Activated T-helper 1 cell treated with anti-CD3 and anti-CD28 coated beads, Interleukin-12 subunit alpha, Interleukin-12 subunit beta, Interleukin-2, Interleukin-4 antibody, amounts not matched to agents 30 ng/mL and 10 ng/mL and 1 ng/mL, durations not matched to agents 14 hours and 24 hours and 36 hours (primary cell): ENCODE data around the gene AGAP1. TPM values are rescaled to one million over a fixed set of nuclear protein-coding genes. Genes with fewer than 3 reads are reported as not detected.

Experiments used
- DNase-seq: peaks from one replicate; pipeline ENCODE4 v3.0.0; 2021; ENCODE audit warnings: low spot score
- H3K27ac Mint-ChIP-seq: one replicate; pipeline ENCODE4 v1.8.0; 2021; ENCODE audit warnings: mild to moderate bottlenecking, mixed read lengths
- H3K27me3 Mint-ChIP-seq: one replicate; pipeline ENCODE4 v1.8.0; 2022; ENCODE audit warnings: mild to moderate bottlenecking, moderate library complexity, mixed read lengths; ENCODE audit not compliant: insufficient read depth
- H3K36me3 Mint-ChIP-seq: one replicate; pipeline ENCODE4 v1.8.0; 2021; ENCODE audit warnings: low read depth, mixed read lengths
- H3K4me1 Mint-ChIP-seq: one replicate; pipeline ENCODE4 v1.8.0; 2021; ENCODE audit warnings: low read depth, mixed read lengths
- H3K4me3 Mint-ChIP-seq: one replicate; pipeline ENCODE4 v1.8.0; 2021; ENCODE audit warnings: mild to moderate bottlenecking, moderate library complexity, mixed read lengths
- H3K9me3 Mint-ChIP-seq: one replicate; pipeline ENCODE4 v1.8.0; 2021; ENCODE audit warnings: mixed read lengths
- intact Hi-C: fragments of 100-400 bp; cut with micrococcal nuclease; formaldehyde crosslinking; loops from one replicate; pipeline ENCODE4 v1.15.1; 2024
- total RNA-seq: library from RNA; stranded (reverse); gene quantifications from 2 replicates; pipeline ENCODE4 v1.2.3, GENCODE V29; 2022

Gene AGAP1
- total RNA-seq, 1 donor from 2014 or later: 2.0 TPM

DNA sequence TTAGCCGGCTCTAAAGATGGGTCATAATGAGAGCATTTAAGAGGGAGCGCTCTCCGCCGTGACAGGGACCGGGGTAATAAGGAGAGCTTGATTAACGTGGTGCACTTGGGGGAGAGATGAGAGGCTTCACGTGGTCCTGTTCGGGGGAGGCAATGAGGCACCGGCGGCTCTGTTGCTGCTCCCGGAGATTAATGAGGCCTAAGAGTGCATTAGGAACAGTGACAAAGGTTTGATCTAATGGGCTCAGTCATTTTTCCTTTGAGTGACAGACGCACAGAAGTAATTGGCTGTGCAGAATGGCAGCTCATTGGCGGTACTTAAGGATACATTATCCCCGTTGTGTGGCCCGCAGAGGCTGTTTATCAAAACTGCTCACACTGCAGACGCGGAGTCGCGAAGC lies 423.7 kb downstream of the AGAP1 start:
- no peak for DNase-seq
- no peak overlapping the region for H3K4me3 Mint-ChIP-seq
- H3K36me3 Mint-ChIP-seq: no peaks in the 10 kb centered on the region
- H3K27ac Mint-ChIP-seq: no peak overlapping the region
- no peaks in the 10 kb centered on the region for H3K4me1 Mint-ChIP-seq
- peaks cover 3% of the 10 kb centered on the region for H3K27me3 Mint-ChIP-seq
- intact Hi-C loops: no loop called here
- no peaks in the 10 kb centered on the region for H3K9me3 Mint-ChIP-seq

- no peaks in the 10 kb centered on the region for H3K4me1 Mint-ChIP-seq
- no peaks in the 10 kb centered on the region for H3K36me3 Mint-ChIP-seq
- no peaks in the 10 kb centered on the region for H3K9me3 Mint-ChIP-seq
- intact Hi-C loops: no loop called here
- no peak for DNase-seq
- no peak overlapping the region for H3K27ac Mint-ChIP-seq
- no peak overlapping the region for H3K4me3 Mint-ChIP-seq
- peaks cover 3% of the 10 kb centered on the region for H3K27me3 Mint-ChIP-seq
Observed at GRCh38 chr2:235918876-235919275, 425.0 kb downstream of the AGAP1 start.

- intact Hi-C loops: no loop called here
- Mint-ChIP-seq H3K27ac (no peak overlapping the region), H3K27me3 (peaks cover 3% of the 10 kb centered on the region), H3K9me3 (no peaks in the 10 kb centered on the region), H3K4me3 (no peak overlapping the region), H3K36me3 (no peaks in the 10 kb centered on the region), H3K4me1 (no peaks in the 10 kb centered on the region)
- no peak for DNase-seq
Observed at GRCh38 chr2:235920216-235920865, 426.5 kb downstream of the AGAP1 start.

GRCh38 chr2:235921508-235922191 lies 427.8 kb downstream of the AGAP1 start:
- no peaks in the 10 kb centered on the region for H3K36me3 Mint-ChIP-seq
- H3K4me1 Mint-ChIP-seq: no peaks in the 10 kb centered on the region
- intact Hi-C loops: no loop called here
- no peak overlapping the region for H3K27ac Mint-ChIP-seq
- DNase-seq: no peak
- no peak overlapping the region for H3K4me3 Mint-ChIP-seq
- H3K9me3 Mint-ChIP-seq: no peaks in the 10 kb centered on the region
- peaks cover 3% of the 10 kb centered on the region for H3K27me3 Mint-ChIP-seq

DNA sequence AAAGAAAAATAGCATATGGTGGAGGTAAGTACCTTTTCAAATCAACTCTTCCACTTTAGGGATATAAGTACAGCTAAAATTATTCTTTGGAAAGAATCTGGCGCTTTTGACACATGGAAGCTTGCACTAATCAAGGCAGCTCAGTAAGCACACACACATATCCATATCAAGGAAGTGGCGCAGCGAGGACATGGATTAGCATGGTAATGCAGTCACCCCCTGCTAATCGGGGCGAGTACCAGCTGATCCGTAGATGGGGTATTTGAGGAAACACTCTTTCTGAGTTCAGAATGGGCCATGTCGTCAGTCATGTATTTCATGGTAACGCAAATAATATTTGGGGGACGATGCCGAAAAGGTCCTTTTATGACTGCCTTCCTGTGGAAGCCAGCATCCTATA lies 429.0 kb downstream of the AGAP1 start:
- H3K27me3 Mint-ChIP-seq: peaks cover 3% of the 10 kb centered on the region

GRCh38 chr2:235923859-235924674 lies 430.2 kb downstream of the AGAP1 start:
- intact Hi-C loops: no loop called here
- H3K27ac Mint-ChIP-seq: no peak overlapping the region
- no peak overlapping the region for H3K4me3 Mint-ChIP-seq
- no peak for DNase-seq
- no peaks in the 10 kb centered on the region for H3K9me3 Mint-ChIP-seq
- H3K4me1 Mint-ChIP-seq: no peaks in the 10 kb centered on the region
- no peaks in the 10 kb centered on the region for H3K36me3 Mint-ChIP-seq
- H3K27me3 Mint-ChIP-seq: peaks cover 3% of the 10 kb centered on the region

More for the DNA sequence above, 429.0 kb downstream of the AGAP1 start:
- Mint-ChIP-seq H3K27ac (no peak overlapping the region), H3K4me3 (no peak overlapping the region), H3K36me3 (no peaks in the 10 kb centered on the region), H3K4me1 (no peaks in the 10 kb centered on the region), H3K9me3 (no peaks in the 10 kb centered on the region)
- intact Hi-C loops: no loop called here
- DNase-seq: no peak

DNA sequence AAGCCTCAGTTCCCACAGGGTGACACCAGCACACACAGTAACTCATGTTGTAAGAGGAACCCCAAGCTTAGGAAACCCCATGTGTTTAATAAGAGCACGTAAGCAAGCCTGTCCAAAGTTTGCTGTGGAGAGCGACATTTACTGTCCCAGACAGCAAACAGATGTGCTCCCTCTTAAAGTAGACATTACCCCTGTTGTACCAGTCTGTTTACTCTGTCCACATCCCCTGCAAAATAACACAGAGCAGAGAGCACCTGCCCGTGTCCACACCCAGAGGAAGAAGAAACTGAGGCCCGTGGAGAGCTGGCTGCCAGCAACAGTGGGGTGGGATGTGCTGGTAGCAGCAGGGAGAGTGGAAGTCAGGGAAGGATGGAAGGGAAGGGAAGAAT lies 430.8 kb downstream of the AGAP1 start:
- Mint-ChIP-seq H3K27me3 (peaks cover 3% of the 10 kb centered on the region), H3K4me1 (no peaks in the 10 kb centered on the region), H3K9me3 (no peaks in the 10 kb centered on the region), H3K4me3 (no peak overlapping the region), H3K27ac (no peak overlapping the region), H3K36me3 (no peaks in the 10 kb centered on the region)
- intact Hi-C loops: no loop called here
- no peak for DNase-seq

DNA sequence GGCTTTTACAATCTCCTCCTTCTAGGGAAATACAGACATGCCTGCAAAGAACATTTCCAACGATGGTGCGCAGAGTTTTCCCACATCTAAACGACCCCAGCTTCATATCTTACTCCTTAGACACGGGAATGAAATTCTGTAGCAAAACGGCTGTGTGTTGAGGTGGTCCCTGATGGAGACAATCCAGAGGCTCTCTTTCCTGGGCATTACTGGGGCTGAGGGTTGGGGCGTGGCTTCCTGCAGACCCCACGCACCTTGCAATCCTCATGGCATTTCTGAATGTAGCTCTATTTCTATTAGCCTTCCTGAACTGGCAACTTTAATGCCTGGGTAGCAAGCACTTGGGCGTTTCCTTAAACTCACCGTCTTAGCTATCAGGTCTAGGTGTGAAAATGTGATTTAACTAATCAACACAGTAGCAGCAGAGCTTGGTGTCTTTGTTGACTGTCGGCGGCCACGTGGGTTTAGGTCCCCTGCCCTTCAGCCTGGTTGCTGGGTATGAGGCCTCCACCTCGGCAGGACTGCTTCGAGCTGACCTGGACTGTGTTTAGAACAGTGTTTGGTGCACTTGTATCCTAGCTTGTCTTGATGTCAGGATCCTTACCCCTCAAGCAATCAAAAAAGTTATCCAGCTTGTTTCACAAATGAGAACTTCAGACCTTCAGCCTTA lies 431.5 kb downstream of the AGAP1 start:
- H3K27me3 Mint-ChIP-seq: peaks cover 3% of the 10 kb centered on the region
- no peaks in the 10 kb centered on the region for H3K9me3 Mint-ChIP-seq
- H3K36me3 Mint-ChIP-seq: no peaks in the 10 kb centered on the region
- DNase-seq: no peak
- no peaks in the 10 kb centered on the region for H3K4me1 Mint-ChIP-seq
- H3K4me3 Mint-ChIP-seq: no peak overlapping the region
- H3K27ac Mint-ChIP-seq: no peak overlapping the region
- intact Hi-C loops: no loop called here

DNA sequence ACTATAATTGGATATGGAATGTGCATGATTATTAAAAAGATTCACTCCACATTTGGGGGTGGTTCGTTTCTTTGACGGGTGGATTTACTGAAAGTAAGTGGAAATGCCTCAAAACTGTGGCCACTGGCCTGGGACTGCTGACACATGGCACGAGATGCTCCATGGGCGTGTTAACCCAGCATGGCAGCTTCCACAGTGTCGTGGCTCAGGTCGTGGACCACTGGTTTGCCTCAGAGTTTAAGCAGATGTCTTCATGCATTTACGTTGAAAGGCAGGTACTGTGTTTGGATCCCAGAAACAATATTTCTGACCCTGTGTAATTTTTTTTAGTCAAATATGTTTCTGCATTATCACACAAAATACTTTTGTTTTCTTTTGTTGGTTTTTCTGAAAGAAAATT lies 432.4 kb downstream of the AGAP1 start:
- no peak overlapping the region for H3K4me3 Mint-ChIP-seq
- H3K27ac Mint-ChIP-seq: no peak overlapping the region
- no peaks in the 10 kb centered on the region for H3K4me1 Mint-ChIP-seq
- intact Hi-C loops: no loop called here
- no peaks in the 10 kb centered on the region for H3K9me3 Mint-ChIP-seq
- no peaks in the 10 kb centered on the region for H3K36me3 Mint-ChIP-seq
- peaks cover 3% of the 10 kb centered on the region for H3K27me3 Mint-ChIP-seq
- no peak for DNase-seq

DNA sequence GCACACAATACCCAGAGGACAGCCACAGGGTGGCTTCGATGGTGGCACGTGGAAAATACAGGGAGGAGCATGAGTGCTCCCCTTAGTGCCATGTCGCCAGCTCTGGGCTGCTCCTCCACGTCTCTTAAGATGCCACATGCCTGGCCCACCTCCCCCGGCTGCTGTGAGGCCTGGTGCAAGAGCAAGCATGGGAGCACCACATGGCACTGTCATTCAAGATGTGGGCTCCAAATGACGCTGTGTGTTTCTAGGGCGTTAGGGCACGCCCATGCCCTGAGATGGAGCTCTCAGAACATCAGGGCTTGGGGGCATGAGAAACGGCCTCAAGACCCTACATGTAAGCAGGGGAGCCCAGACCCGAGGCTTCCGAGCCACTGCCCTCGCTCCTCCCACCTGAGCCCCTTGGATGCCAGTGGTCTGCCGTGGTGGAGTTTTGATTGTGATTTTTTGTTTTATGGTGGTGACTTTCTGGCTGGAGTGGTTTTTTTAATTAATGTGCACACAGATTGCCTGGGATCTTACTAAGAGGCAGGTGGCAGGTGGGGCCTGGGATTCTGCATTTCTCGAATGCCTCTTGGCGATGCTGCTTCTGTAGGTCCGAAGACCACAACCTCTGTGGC lies 435.0 kb downstream of the AGAP1 start:
- no peak overlapping the region for H3K27ac Mint-ChIP-seq
- H3K27me3 Mint-ChIP-seq: no peaks in the 10 kb centered on the region
- no peaks in the 10 kb centered on the region for H3K4me1 Mint-ChIP-seq
- intact Hi-C loops: no loop called here
- H3K9me3 Mint-ChIP-seq: no peaks in the 10 kb centered on the region
- no peak overlapping the region for H3K4me3 Mint-ChIP-seq
- no peaks in the 10 kb centered on the region for H3K36me3 Mint-ChIP-seq
- no peak for DNase-seq

DNA sequence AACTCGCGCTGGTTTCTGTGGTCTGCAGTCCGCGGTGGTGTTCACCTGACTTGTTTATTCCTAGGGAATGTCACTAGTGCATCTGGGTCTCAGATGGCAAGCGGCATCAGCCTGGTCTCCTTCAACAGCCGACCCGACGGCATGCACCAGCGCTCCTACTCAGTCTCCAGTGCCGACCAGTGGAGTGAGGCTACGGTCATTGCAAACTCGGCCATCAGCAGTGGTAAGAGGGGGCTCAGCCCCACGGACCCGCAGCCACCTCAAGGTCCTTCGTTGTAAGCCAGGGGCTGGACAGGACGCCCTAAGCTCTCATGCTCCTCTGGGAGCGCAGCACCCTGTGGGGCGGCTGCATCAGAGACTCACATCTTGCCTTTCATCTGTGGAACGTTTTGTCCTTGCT lies 436.9 kb downstream of the AGAP1 start:
- H3K9me3 Mint-ChIP-seq: no peaks in the 10 kb centered on the region
- no peaks in the 10 kb centered on the region for H3K36me3 Mint-ChIP-seq
- no peak overlapping the region for H3K27ac Mint-ChIP-seq
- H3K27me3 Mint-ChIP-seq: no peaks in the 10 kb centered on the region
- intact Hi-C loops: no loop called here
- H3K4me3 Mint-ChIP-seq: no peak overlapping the region
- H3K4me1 Mint-ChIP-seq: no peaks in the 10 kb centered on the region
- no peak for DNase-seq

DNA sequence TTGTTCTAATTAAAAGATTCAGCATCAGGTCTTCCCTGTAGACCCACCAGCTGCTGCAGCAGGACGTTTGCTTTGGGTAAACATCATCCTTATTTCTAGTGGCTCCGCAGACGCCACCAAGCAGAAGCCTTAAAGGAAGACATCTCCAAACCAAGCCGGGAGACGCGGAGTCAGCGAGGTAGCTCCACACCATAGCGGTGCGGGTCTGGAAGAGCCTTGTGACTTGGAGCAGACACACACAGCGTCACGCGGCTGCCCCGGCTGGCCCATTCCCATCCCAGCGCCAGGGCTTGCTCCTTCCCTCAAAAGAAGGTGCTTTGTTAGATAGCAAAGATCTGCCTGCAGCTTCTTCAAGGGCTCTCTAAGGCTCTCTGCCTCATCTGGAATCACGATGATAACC lies 437.8 kb downstream of the AGAP1 start:
- Mint-ChIP-seq H3K4me3 (no peak overlapping the region), H3K27ac (no peak overlapping the region), H3K4me1 (no peaks in the 10 kb centered on the region), H3K27me3 (no peaks in the 10 kb centered on the region), H3K9me3 (no peaks in the 10 kb centered on the region), H3K36me3 (no peaks in the 10 kb centered on the region)
- DNase-seq: no peak
- intact Hi-C loops: no loop called here
